Neural cell (in vitro differentiated cells): ENCODE data around the gene ADRB2.

Experiments
- CTCF ChIP-seq: fragments of 450-650 bp; IDR thresholded peaks from 2 replicates; pipeline ENCODE4 v1.5.1; 2014; ENCODE audit warnings: antibody characterized with exemption, mild to moderate bottlenecking, moderate library complexity; ENCODE audit not compliant: poor library complexity, severe bottlenecking
- EP300 ChIP-seq: fragments of 450-650 bp; conservative IDR thresholded peaks from 2 replicates; pipeline ENCODE4 v1.6.1; 2014; ENCODE audit warnings: antibody characterized with exemption, mild to moderate bottlenecking, moderate library complexity; ENCODE audit not compliant: poor library complexity, severe bottlenecking
- EZH2 ChIP-seq: fragments of 200-600, 300-800 bp; shearing (Covaris generic), sonication (generic); IDR thresholded peaks from 2 replicates; pipeline ENCODE4 v1.6.1; 2014; ENCODE audit warnings: antibody characterized with exemption, low read length, borderline replicate concordance, mild to moderate bottlenecking; ENCODE audit not compliant: insufficient read depth, poor library complexity, severe bottlenecking

DNA sequence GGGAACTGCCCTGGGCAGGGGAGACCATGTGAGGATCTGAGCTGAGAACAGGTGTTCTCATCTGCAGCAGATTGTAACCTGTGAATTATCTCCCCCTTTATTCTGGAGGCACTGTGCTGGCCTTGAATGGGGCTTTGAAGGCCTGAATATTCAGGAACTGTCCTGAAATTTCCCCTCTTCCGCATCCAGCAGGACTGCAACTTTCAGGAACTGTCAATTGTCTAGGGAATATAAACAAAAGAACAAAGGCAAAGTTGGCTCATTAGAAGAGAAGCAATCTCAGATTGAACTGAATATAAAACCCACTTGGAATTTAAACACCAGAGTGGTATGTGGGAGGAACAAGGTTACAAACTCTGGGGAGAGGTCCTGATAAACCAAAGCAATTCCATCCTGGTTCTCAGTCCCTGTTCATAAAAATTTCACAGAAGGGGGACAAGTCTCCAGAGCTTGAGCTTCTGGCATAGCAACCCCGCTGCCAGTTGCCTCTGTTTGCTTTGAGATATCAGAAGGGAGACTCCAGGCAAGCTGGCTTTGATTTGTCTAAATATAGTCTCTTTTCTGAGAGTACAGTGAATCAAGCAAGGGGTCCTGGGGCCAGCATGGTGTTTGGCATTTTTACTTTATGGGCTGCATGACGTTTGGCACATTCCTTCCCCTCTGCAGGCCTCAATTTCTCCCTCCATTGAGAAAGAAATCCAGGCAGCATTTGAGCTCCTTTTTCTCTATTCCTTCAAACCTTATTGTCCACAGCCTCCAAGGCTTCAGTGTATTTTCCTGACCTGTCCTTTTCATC is 47.5 kb downstream of the ADRB2 start:
- TF ChIP-seq CTCF, result no peak
- TF ChIP-seq EP300, result no peak
- TF ChIP-seq EZH2, result no peak
